Measurements from ENCODE around the gene APOE. TPM values are rescaled to one million over a fixed set of nuclear protein-coding genes. Genes with fewer than 3 reads are reported as not detected.
A peak's percentile ranks its signal among the peaks of the same experiment; 100 is the strongest.

APOE gene
- total and polyA plus RNA-seq, 9 of the 15 experiments (the other 6 are each of a cell fraction or from before 2014, with no cell fraction given): 0.14 to 180 (median 58.1) TPM; not detected in 1

GRCh38 chr19:44890366-44891015, 15.1 kb upstream of the APOE start (continued):
- TF ChIP-seq ARID4B (CRISPR knock-in tag; IDR thresholded peaks at IDR 0.05): no peak
- no peak; the same call in 1 of the 2 replicates for TF ChIP-seq ZBTB7A (IDR thresholded peaks at IDR 0.05; ENCODE audit: borderline replicate concordance, control insufficient read depth, low read depth, low read length)
- TF ChIP-seq ZNF740 (CRISPR knock-in tag; IDR thresholded peaks at IDR 0.05): no peak
- TF ChIP-seq ZNF740 (tag; IDR thresholded peaks at IDR 0.05): no peak
- TF ChIP-seq DNMT1 (IDR thresholded peaks at IDR 0.05): no peak
- TF ChIP-seq, protein P1, sequence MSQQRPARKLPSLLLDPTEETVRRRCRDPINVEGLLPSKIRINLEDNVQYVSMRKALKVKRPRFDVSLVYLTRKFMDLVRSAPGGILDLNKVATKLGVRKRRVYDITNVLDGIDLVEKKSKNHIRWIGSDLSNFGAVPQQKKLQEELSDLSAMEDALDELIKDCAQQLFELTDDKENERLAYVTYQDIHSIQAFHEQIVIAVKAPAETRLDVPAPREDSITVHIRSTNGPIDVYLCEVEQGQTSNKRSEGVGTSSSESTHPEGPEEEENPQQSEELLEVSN (IDR thresholded peaks at IDR 0.05; ENCODE audit: borderline replicate concordance in 1 of 2, extremely low read depth in 1 of 2, insufficient read depth in 1 of 2, insufficient read length in 1 of 2, low read depth in 1 of 2, low read length in 1 of 2, poor library complexity in 1 of 2, severe bottlenecking in 1 of 2): peak; percentile 11 to 52
- TF ChIP-seq MTA2 (IDR thresholded peaks at IDR 0.05; ENCODE audit: low read depth): peak; percentile 61
- TF ChIP-seq NEUROD1 (IDR thresholded peaks at IDR 0.05; ENCODE audit: borderline replicate concordance, low read depth, low read length, partially characterized antibody): no peak
- TF ChIP-seq, protein P2, sequence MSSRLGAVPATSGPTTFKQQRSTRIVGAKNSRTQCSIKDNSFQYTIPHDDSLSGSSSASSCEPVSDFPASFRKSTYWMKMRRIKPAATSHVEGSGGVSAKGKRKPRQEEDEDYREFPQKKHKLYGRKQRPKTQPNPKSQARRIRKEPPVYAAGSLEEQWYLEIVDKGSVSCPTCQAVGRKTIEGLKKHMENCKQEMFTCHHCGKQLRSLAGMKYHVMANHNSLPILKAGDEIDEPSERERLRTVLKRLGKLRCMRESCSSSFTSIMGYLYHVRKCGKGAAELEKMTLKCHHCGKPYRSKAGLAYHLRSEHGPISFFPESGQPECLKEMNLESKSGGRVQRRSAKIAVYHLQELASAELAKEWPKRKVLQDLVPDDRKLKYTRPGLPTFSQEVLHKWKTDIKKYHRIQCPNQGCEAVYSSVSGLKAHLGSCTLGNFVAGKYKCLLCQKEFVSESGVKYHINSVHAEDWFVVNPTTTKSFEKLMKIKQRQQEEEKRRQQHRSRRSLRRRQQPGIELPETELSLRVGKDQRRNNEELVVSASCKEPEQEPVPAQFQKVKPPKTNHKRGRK (tag; IDR thresholded peaks at IDR 0.05): no peak
- TF ChIP-seq ZNF551 (CRISPR knock-in tag; IDR thresholded peaks at IDR 0.05): no peak
- TF ChIP-seq CHD2 (IDR thresholded peaks at IDR 0.05; ENCODE audit: low read depth, low read length): no peak
- peak; percentile 93 for TF ChIP-seq POLR2B (IDR thresholded peaks at IDR 0.05; ENCODE audit: low read depth, partially characterized antibody)
- TF ChIP-seq PHB2 (IDR thresholded peaks at IDR 0.05; ENCODE audit: low read depth): no peak
- no peak for TF ChIP-seq ARID2 (IDR thresholded peaks at IDR 0.05)
- TF ChIP-seq HNRNPUL1 (IDR thresholded peaks at IDR 0.05; ENCODE audit: low read length): no peak
- TF ChIP-seq NCOA2 (IDR thresholded peaks at IDR 0.05; ENCODE audit: partially characterized antibody in 2 of 2): no peak
- no peak for TF ChIP-seq ZNF263 (CRISPR knock-in tag; IDR thresholded peaks at IDR 0.05; ENCODE audit: borderline replicate concordance)
- TF ChIP-seq HDAC2 (IDR thresholded peaks at IDR 0.05): peak; percentile 98
- no peak for TF ChIP-seq ZNF780A (CRISPR knock-in tag; IDR thresholded peaks at IDR 0.05)
- no peak for TF ChIP-seq PHF21A (IDR thresholded peaks at IDR 0.05; ENCODE audit: borderline replicate concordance, low read depth)
- TF ChIP-seq POLR3A (IDR thresholded peaks at IDR 0.05; ENCODE audit: borderline replicate concordance, extremely low read depth, insufficient read depth, insufficient read length): no peak
